Kidney (tissue), 14 donors: Measurements from ENCODE around the gene TMEM72. TPM values are rescaled to one million over a fixed set of nuclear protein-coding genes. Genes with fewer than 3 reads are reported as not detected.

Experiments used
- DNase-seq, 5 donors: peaks; one replicate each; pipeline ENCODE4 v3.0.0-alpha.2; 2013 to 2020
- FAIRE-seq: peaks from 2 replicates; lab custom pipeline; 2012; peaks lifted over from hg19 to GRCh38; lab: Jason Lieb, UNC
- H3K27ac ChIP-seq, 2 donors: one replicate each; pipeline ENCODE4 v1.7.0; 2013; ENCODE audit warnings: low read depth in 2 of 2, low read length in 2 of 2, inconsistent platforms in 1 of 2
- H3K27me3 ChIP-seq: one replicate; pipeline ENCODE4 v1.7.1; 2013; ENCODE audit warnings: low read length, inconsistent platforms; ENCODE audit not compliant: control insufficient read depth, insufficient read depth
- H3K36me3 ChIP-seq, 3 donors: one replicate each; pipeline versions ENCODE4 v1.7.0 to v1.7.1; 2013; ENCODE audit warnings: low read length in 3 of 3, control low read depth in 1 of 3, inconsistent platforms in 1 of 3; ENCODE audit not compliant: insufficient read depth in 3 of 3, control insufficient read depth in 2 of 3
- H3K4me1 ChIP-seq, 3 donors: one replicate each; pipeline versions ENCODE4 v1.7.0 to v1.7.1; 2013; ENCODE audit warnings: low read length in 3 of 3, inconsistent platforms in 1 of 3, low read depth in 1 of 3; ENCODE audit not compliant: control insufficient read depth in 2 of 3, insufficient read depth in 2 of 3
- H3K4me3 ChIP-seq, 3 donors: one replicate each; pipeline versions ENCODE4 v1.7.0 to v1.8.1; 2013; ENCODE audit warnings: low read length in 3 of 3, control low read depth in 1 of 3, inconsistent platforms in 1 of 3
- H3K9ac ChIP-seq, 3 donors: one replicate each; pipeline versions ENCODE4 v1.7.0 to v1.7.1; 2013; ENCODE audit warnings: low read length in 3 of 3, control low read depth in 1 of 3, inconsistent platforms in 1 of 3
- H3K9me3 ChIP-seq, 3 donors: one replicate each; pipeline versions ENCODE4 v1.7.0 to v1.7.1; 2013; ENCODE audit warnings: low read length in 3 of 3, control low read depth in 1 of 3, inconsistent platforms in 1 of 3; ENCODE audit not compliant: control insufficient read depth in 2 of 3, insufficient read depth in 1 of 3
- CTCF ChIP-seq: IDR thresholded peaks from 3 replicates; pipeline ENCODE4 v1.5.1; 2012; ENCODE audit warnings: mild to moderate bottlenecking, moderate library complexity, borderline replicate concordance; ENCODE audit not compliant: insufficient read depth; ENCODE audit errors: extremely low read depth
- intact Hi-C: fragments of 100-400 bp; cut with DNase I; formaldehyde crosslinking; loops from one replicate; pipeline ENCODE4 v1.11.1; 2022
- polyA plus RNA-seq: library from polyadenylated mRNA; stranded (reverse); fragments of 350-450 nt; fragmentation: Illumina TruSeq; extraction: RNeasy Lipid Tissue Mini Kit (QIAGEN cat#74804); gene quantifications from one replicate; pipeline ENCODE4 v1.2.3, GENCODE V29; 2014; ENCODE audit warnings: low read depth, low replicate concordance; ENCODE audit not compliant: insufficient read depth
- total RNA-seq: library from RNA; stranded (reverse); fragmentation: NEBNext Ultra II Directional; extraction: Animal tissue kit (Norgen Biotek cat#: 25700); gene quantifications from one replicate; pipeline ENCODE4 v1.2.1, GENCODE V29; 2021
- donor health status: control.
- donor health status: control.
- donor health status: control.
- donor health status: control.
- donor health status: control.
- donor health status: DM: yes; HTN: yes; CAD: no.
- donor health status: Normal renal cell carcinoma (clear cell type).

Gene TMEM72
- total and polyA plus RNA-seq, 2 donors from 2014 or later = 19.3 to 127 TPM

- peak overlapping the region in 1 of 3 donors; percentile 17 for H3K9ac ChIP-seq
Measured at GRCh38 chr10:44963772-44964633, 52.9 kb downstream of the TMEM72 start.

GRCh38 chr10:44965104-44965503 is 54.0 kb downstream of the TMEM72 start:
- no peak for FAIRE-seq
- intact Hi-C loops = no loop called here
- TF ChIP-seq CTCF = no peak
- peaks cover 0 to 4% (median under 1%) of the 10 kb centered on the region in 3 donors for H3K36me3 ChIP-seq
- peaks cover 8 to 72% (median 42%) of the 10 kb centered on the region in 3 donors for H3K4me1 ChIP-seq
- no peaks in the 10 kb centered on the region for H3K27me3 ChIP-seq
- H3K9ac ChIP-seq = peak overlapping the region in 1 of 3 donors; percentile 28
- no peaks in the 10 kb centered on the region for H3K9me3 ChIP-seq
- DNase-seq = peak in 1 of 5 donors; percentile 16
- peak overlapping the region; percentile 66 to 74 for H3K27ac ChIP-seq
- H3K4me3 ChIP-seq = peak overlapping the region in 1 of 3 donors; percentile 31

More at GRCh38 chr10:44963772-44964633, 52.9 kb downstream of the TMEM72 start:
- Histone ChIP-seq H3K4me1 (peaks cover 8 to 76% (median 42%) of the 10 kb centered on the region in 3 donors), H3K9me3 (no peaks in the 10 kb centered on the region), H3K4me3 (peak overlapping the region in 2 of 3 donors; percentile 36 to 88), H3K27ac (peak overlapping the region; percentile 66 to 74), H3K36me3 (no peaks in the 10 kb centered on the region), H3K27me3 (no peaks in the 10 kb centered on the region)
- no peak for FAIRE-seq
- intact Hi-C loops = no loop called here
- TF ChIP-seq CTCF = no peak
- peak; percentile 81 to 96 (median 85) for DNase-seq

GRCh38 chr10:44965651-44966097 is 54.5 kb downstream of the TMEM72 start:
- TF ChIP-seq CTCF = peak; percentile 2
- Histone ChIP-seq H3K9ac (peak overlapping the region in 1 of 3 donors; percentile 24), H3K27me3 (no peaks in the 10 kb centered on the region), H3K27ac (peak overlapping the region; percentile 66 to 74), H3K9me3 (no peaks in the 10 kb centered on the region), H3K4me3 (peak overlapping the region in 1 of 3 donors; percentile 23), H3K36me3 (peaks cover 0 to 7% (median 6%) of the 10 kb centered on the region in 3 donors), H3K4me1 (peaks cover 8 to 68% (median 42%) of the 10 kb centered on the region in 3 donors)
- intact Hi-C loops = no loop called here
- DNase-seq (peak in 2 of 5 donors; percentile 51 to 67), FAIRE-seq (no peak)
